GM19324 (cell line): Measurements from ENCODE around the gene ATP1A1.

Source experiments
- ATAC-seq: cut with Tn5 transposase; IDR thresholded peaks from one replicate; pipeline ENCODE4 v1.9.1; 2021; ENCODE audit warnings: mild to moderate bottlenecking, moderate library complexity; ENCODE audit not compliant: unreplicated experiment, low FRiP score

ATP1A1 gene

DNA sequence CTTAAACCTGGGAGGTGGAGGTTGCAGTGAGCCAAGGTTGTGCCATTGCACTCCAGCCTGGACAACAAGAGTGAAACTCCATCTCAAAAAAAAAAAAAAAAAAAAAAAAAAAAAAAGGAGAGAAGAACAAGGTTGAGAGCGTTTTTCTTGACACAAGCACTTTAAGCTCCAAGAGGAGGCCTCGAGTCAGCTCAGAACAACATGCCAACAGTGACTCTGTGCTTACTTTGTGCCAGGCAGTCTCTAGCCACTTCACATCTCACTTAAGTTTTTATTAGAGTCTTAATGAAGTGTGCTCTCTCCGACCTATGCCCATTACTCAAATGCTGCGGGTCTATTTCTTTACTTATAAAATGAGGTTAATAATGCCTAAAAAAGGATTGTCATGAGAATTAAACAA lies 13.0 kb downstream of the ATP1A1 start:
- no peak for ATAC-seq

DNA sequence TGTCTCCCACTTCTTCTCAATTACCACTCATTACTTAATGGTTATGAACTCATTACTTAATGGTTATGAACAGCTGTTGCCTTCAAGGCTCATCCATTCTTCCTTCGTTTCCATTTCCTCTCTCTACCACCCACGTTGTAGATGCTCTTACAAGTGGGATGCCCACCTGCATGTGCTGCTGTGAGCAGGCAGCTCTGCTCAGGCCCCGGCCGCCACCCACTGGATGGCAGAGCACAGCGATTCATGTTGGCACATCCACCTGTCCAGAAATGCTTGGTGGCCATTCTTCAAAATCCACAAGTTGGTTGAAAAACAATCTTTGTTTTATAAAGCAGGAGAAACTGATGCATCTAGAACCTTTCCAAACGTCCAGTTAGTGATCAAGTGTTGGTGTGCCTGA lies 14.5 kb downstream of the ATP1A1 start:
- no peak for ATAC-seq

DNA sequence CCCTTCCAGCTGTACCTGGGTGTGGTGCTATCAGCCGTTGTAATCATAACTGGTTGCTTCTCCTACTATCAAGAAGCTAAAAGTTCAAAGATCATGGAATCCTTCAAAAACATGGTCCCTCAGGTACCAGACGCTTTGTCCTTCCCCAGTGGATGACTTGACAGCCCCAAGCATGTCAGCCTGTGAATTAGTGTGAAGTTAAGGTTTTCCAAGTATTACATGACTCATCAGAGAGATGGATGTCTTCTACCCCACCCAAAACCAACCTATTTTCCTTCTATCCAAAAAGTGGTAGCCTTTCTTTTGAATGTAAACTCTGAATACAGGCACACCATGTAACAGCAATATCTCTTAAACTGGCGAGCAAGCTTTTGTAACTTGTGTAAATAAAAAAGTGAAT lies 15.1 kb downstream of the ATP1A1 start:
- ATAC-seq = no peak

DNA sequence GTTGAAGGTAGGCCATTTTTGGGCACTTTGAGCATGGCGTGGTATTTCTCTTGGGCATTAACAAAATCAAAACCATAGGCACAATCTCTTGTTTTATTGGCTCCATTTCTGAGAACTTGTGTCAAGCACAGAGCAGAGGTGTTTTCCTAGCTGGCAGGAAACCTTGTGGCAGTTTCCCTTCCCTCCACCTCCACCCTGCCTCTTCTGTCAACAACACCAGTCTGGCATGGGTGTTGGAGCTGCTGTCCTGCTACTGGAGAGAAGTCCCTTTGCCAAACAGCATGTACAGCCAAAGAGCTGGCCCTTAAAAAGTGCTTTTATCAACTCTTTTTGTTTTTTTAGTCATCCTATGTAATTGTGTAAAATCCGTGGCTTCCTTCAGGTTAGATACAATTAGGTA lies 16.0 kb downstream of the ATP1A1 start:
- no peak for ATAC-seq

DNA sequence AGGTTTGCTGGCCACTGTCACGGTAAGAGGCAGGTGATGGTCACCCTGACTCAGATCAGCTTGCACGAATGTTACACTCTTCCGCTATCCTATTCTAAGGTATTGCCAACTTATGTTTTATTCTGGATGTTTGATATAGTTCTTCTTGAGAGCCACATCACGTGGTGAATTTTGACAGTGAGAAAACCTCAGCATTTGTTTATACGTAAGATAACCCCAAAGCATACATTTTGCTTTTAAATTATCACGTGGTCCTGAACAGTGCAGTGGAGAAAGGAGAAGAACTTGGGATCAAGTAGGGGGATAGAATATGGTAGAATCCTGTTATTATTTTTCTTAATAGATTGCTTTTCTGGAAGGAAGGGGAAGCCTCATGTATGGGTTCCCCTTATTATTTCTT lies 16.6 kb downstream of the ATP1A1 start:
- ATAC-seq = no peak

DNA sequence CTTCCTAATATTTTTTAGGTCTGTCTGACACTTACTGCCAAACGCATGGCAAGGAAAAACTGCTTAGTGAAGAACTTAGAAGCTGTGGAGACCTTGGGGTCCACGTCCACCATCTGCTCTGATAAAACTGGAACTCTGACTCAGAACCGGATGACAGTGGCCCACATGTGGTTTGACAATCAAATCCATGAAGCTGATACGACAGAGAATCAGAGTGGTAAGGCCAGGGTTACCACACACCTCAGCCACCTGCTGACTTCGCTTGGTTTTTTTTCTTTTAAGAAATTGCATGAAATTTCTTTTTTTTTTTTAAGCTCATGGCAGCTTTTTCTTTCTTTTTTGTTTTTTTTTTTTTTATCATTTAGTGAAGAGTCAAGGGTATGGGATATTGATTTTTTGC lies 17.2 kb downstream of the ATP1A1 start:
- ATAC-seq = no peak

DNA sequence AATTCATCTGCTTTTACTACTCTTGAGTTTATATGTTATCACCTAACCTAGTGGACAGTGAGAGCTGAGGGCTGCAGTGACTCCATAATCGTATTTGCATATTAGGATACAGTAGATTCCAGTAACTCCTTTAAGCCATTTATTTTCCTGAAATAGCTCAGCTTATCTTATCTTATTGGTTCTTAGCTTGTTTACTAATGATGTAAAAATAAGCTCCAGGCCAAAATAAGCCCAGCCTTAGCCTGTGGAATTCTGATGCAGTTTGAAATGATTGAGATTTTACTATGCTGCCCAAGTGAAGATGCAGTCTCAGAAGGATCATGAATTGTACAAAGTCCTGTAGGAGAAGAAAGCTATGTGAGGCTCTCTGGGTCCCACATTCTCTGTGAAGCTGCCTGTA lies 18.1 kb downstream of the ATP1A1 start:
- no peak for ATAC-seq

DNA sequence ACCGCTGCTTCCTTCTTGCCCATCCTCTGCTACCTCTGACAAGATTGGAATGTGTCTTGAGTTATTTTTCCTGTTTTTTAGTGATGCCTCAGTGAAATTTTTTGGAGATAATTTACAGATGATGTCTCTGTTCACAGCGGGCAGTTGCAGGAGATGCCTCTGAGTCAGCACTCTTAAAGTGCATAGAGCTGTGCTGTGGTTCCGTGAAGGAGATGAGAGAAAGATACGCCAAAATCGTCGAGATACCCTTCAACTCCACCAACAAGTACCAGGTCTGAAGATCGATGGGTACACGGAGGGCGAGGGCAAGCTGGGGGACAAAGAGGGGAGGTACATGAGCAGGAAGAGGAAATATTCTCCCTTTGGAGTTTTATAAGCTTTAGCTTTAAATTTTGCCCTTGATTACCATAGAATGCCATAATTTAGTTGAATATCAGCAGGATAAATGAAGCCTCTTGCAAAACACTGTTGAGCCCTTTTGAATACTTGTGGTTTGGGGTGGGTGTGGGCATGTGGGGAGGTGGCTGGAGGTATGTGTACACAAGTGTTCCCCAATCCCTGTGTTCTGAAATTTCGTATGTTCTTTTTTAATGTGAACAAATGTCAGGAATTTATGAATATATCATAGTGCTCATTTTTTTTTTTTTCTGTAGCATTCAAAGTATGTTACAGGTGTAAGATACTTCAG lies 19.8 kb downstream of the ATP1A1 start:
- ATAC-seq = no peak

DNA sequence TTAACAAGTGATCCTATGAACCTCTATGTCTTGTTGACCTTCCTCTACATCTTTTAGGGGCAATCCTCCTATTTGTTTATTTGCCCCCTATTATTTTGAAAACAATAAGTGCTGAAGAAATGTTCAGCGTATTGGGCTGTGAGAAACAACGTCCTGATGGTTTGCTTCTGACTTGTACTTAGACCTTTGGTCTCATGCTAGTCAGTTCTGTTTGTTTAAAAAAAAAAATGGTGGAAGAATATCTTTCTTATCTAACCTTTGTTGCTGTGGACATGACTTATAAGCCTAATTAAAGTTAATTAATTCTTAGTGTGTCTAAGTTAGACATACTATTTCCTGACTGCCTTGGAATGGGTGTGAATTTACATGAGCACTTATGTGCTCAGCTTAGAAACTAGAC lies 20.7 kb downstream of the ATP1A1 start:
- ATAC-seq = no peak

DNA sequence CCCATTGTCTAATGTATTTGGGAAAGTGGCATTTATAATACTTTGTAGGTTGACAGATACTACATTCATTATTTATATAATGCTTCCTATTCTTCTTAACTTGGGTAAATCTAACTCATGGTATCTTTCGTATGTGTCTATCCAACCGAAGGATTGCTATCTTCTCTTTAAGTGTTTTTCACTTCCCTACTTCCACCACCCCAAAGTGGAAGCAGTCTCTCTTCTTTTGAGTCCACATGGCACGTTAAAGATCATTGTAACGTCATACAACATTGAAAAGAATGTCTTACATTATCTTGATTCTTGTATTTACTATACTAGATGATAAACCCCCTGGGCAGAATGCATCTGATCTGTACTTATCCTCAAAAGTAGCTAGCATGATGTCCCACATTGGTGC lies 21.2 kb downstream of the ATP1A1 start:
- ATAC-seq = no peak

DNA sequence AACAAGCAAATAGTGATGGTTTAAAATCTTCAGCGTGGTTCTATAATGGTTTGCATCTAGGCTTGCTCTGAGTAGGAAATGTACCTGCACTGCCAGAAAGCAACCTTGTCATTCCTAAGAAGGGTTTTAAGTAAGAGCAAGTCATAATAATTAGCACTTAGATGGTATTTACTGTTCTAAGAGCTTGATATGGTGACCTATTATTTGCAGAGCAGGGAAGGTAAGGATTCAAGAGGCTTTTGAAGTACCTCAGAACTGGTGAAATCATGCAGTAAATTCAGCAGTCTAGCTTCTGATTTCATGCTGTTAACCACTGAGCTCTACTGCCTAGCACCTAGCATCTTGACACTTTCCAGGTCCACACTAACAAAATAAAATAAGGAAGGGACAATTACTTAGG lies 23.7 kb downstream of the ATP1A1 start:
- ATAC-seq = no peak

DNA sequence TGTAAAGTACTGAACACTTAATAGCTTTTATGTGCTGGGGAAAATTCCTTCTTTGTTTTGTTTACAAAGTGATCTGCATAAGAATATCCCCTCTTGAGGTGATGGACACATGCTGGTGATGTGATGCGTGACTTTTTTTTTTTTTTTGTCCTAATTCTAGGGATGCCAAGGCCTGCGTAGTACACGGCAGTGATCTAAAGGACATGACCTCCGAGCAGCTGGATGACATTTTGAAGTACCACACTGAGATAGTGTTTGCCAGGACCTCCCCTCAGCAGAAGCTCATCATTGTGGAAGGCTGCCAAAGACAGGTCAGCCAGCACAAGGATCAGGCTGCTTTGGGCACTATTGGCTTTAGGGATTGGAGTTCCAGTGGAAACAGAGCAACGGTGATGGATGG lies 24.7 kb downstream of the ATP1A1 start:
- no peak for ATAC-seq

DNA sequence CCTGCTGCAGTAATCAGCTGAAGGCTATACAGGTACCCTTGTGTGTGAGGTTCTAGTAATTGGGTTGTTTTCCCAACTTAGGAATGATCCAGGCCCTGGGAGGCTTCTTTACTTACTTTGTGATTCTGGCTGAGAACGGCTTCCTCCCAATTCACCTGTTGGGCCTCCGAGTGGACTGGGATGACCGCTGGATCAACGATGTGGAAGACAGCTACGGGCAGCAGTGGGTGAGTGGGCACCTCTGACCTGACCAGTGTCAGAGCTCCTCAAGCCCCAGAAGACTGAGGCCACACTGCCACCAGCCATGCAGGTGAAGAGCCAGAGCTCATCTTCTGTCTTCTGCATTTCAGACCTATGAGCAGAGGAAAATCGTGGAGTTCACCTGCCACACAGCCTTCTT lies 27.7 kb downstream of the ATP1A1 start:
- no peak for ATAC-seq

DNA sequence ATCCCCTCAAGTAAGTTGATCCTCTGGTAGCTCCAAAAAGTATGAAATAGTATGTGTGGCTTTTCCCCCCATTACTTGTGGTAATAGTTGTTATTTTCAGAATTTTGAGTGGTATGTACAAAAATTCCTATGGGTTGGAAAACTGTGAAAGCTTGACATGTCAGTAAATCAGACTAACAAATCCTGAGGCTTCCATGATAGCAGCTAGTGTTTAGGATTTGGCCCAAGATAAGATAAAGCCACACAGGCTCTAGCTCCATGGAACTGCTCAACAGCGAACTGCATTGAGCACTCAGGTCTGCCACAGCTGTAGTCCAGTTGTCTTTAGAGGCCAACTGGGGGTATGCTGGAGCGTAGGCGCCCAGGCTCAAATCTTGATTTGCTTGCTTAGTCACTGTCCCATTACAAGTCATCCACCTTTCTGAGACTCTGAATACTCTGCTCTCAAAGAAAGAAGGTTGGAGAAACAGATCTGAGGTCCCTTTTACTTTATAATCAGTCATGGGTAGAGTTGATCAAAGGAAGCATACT lies 28.7 kb downstream of the ATP1A1 start:
- ATAC-seq = no peak

DNA sequence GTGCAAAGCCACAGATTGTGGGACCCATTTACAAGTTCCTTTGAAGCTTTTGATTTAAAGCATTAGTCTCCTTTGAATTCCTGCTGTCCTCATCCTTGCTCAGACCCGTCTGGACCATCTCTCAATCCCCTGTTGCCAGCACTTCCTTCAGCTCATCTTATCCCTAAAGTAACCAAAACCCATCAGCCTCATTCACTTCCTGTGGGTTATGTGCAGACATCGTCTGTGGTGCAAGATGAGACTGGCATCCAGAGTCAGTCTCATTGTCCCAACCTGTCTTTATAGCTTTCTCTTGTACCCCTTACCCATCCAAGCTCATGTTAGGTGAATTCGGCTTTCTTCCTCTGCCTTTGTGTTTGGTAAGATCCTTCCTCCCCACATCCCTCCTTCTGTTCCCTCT lies 29.3 kb downstream of the ATP1A1 start:
- ATAC-seq = no peak

DNA sequence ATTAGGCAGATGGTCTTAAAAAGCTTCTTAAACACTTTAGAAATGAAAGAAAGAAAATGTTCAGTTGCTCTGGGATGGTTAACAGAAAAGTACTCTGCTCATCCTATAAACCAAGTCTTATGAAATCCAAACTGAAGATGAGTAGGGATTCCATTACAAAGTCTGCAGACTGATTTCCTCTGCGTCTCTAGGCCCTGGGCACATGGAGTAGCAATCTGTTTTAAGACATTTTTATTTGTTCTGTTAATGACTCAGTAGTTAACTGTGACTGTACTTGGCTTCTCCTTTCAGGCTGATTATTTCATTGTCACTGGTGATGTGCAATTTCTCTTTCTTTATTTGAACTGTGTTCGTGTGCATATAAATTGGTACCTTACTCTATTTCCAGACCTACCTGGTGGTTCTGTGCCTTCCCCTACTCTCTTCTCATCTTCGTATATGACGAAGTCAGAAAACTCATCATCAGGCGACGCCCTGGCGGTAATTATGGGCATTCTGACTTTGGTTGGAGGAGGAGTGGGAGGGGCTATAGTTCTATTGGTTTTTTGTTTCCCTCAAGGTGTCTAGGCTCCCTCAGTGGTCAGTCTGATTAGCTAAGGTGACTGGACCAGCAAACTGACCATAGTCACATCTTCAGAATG lies 30.6 kb downstream of the ATP1A1 start:
- ATAC-seq = no peak

DNA sequence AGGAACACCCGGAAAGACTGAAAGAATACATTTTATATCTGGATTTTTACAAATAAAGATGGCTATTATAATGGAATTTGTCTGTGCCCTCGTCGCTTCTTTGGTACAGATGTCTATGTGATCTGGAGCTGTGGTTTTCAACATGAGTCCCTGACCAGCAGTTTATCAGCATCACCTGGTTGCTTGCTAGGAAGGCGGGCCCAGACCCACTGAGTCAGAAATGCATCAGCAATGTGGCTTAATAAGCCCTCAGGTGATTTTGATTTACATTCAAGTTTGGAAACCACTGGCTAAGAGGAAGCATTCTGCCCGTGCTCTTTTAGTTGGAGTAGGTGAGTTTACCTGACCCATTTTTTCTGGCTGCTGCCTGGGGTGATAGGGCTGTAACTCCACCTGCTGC lies 31.7 kb downstream of the ATP1A1 start:
- ATAC-seq = no peak

DNA sequence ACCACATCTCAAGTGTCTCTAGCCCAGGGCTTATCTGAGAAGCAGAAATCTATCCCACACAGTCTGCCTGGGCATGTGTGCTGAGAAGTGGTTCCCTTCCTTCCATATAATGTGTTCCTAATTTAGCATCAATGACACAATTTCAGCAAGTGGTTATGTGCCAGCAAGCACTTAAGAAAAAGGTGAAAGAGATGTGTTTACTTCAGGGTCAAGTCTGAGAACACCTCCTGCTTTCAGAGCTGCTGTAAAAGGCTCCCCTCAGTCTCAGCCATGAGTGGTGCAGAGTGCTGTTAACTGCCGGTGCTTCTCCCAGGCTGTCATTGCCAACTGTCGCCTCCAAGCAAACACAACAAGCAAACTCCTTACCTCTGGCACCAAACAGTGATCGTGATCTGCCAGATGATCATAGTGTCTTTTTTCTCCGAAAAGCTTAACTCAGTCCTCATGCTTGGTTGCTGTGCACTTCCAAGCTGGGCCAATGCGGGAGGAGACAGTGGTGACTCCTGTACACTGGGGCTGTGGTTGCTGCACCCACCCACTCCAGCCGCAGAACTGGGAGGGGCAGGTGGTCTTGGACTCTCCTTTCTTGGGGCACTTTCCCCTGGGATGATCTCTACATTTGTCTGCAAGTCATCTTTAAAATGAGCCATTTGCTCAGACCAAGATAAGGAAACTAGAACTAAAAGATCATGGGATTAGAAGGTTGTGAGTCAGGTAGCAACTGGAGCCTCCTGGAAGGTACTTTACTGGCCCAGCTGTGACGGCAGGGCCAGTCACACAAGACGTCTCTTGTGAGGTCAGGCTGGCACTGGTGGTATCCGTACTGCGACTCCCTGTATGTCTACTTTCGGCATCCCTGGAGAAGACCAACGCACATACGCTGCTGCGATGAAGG lies 32.4 kb downstream of the ATP1A1 start:
- no peak for ATAC-seq

DNA sequence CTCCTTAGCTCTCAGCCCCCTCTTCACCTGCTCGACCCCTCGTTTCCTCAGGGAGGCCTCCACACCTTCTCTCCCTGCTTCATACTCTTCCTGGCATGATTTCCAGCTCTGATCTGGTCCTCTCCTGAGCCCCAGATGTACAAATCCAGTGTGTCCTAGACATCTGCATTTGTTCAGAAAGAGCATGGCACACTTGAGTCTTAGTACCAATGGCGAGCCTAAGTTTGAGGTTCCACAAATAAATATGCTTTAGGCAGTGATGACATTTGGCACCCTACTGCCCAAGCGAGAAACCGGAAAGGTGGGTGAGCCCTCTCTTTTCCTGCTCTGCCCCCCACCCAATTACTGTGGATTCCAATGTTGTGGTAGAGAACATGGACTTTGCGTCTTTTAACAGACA lies 34.0 kb downstream of the ATP1A1 start:
- ATAC-seq = no peak

DNA sequence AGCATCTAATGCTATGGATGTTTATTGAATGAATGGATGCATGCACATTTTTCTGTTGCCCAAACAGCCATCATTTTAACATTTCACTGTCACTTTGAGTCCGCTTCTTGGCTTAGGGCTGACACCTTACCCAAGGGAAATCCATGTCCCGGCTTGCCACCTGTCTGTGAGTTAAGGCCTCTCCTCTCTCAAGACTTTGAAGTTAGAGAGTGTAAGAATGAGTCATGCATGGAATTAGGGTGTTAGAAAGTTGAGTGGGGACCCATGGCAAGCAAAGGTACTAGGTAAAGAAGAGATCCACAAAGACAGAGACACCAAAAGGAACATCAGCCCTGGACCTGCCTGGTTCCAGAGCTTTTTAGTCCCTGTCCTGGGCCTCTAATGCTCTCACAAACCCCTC lies 35.1 kb downstream of the ATP1A1 start:
- no peak for ATAC-seq
